Raji (cell line): ENCODE measurements around the gene CDK10.

Experiments used
- POLR2A ChIP-seq: IDR thresholded peaks from 2 replicates; pipeline ENCODE4 v1.6.1; 2011; ENCODE audit warnings: low read depth, low read length, control low read depth; ENCODE audit not compliant: insufficient read depth

Gene CDK10

GRCh38 chr16:89732918-89733242 is 46.4 kb downstream of the CDK10 start:
- no peak for TF ChIP-seq POLR2A

- no peak for TF ChIP-seq POLR2A
Measured at GRCh38 chr16:89733322-89733721, 46.8 kb downstream of the CDK10 start.

GRCh38 chr16:89733792-89734191 is 47.3 kb downstream of the CDK10 start:
- TF ChIP-seq POLR2A: no peak

GRCh38 chr16:89736554-89736953 is 50.1 kb downstream of the CDK10 start:
- no peak for TF ChIP-seq POLR2A

- no peak for TF ChIP-seq POLR2A
Measured at GRCh38 chr16:89737341-89738071, 51.0 kb downstream of the CDK10 start.

- TF ChIP-seq POLR2A: no peak
Measured at GRCh38 chr16:89738072-89738377, 51.5 kb downstream of the CDK10 start.

GRCh38 chr16:89738538-89739317 is 52.2 kb downstream of the CDK10 start:
- no peak for TF ChIP-seq POLR2A

- TF ChIP-seq POLR2A: no peak
Measured at GRCh38 chr16:89739383-89739782, 52.9 kb downstream of the CDK10 start.

- TF ChIP-seq POLR2A: no peak
Measured at GRCh38 chr16:89741342-89742014, 55.0 kb downstream of the CDK10 start.

- TF ChIP-seq POLR2A: no peak
Measured at GRCh38 chr16:89742948-89743347, 56.5 kb downstream of the CDK10 start.

- TF ChIP-seq POLR2A: no peak
Measured at GRCh38 chr16:89744813-89745212, 58.3 kb downstream of the CDK10 start.
